Ishikawa (cell line): ENCODE measurements around the gene BOK.
A peak's percentile ranks its signal among the peaks of the same experiment; 100 is the strongest.

Source experiments
- CEBPB ChIP-seq: IDR thresholded peaks from 2 replicates; pipeline ENCODE4 v1.6.1; 2012
- CREB1 ChIP-seq: IDR thresholded peaks from 2 replicates; pipeline ENCODE4 v1.6.1; 2012; ENCODE audit warnings: low read depth
- EGR1 ChIP-seq: IDR thresholded peaks from 2 replicates; pipeline ENCODE4 v1.6.1; 2012
- EP300 ChIP-seq: IDR thresholded peaks from 2 replicates; pipeline ENCODE4 v1.6.1; 2012; ENCODE audit warnings: borderline replicate concordance
- FOXM1 ChIP-seq: IDR thresholded peaks from 2 replicates; pipeline ENCODE4 v1.6.1; 2012; ENCODE audit warnings: low read depth, borderline replicate concordance
- NFIC ChIP-seq: IDR thresholded peaks from 2 replicates; pipeline ENCODE4 v1.6.1; 2012
- RAD21 ChIP-seq: IDR thresholded peaks from 2 replicates; pipeline ENCODE4 v1.6.1; 2012; ENCODE audit warnings: low read depth
- TAF1 ChIP-seq: IDR thresholded peaks from 2 replicates; pipeline ENCODE4 v1.6.1; 2012; ENCODE audit warnings: low read depth, mild to moderate bottlenecking
- TCF12 ChIP-seq: IDR thresholded peaks from 2 replicates; pipeline ENCODE4 v1.6.1; 2012; ENCODE audit warnings: low read depth
- TEAD4 ChIP-seq: IDR thresholded peaks from 2 replicates; pipeline ENCODE4 v1.6.1; 2012
- YY1 ChIP-seq: IDR thresholded peaks from 2 replicates; pipeline ENCODE4 v1.6.1; 2012; ENCODE audit warnings: low read depth
- ZBTB7A ChIP-seq: IDR thresholded peaks from 2 replicates; pipeline ENCODE4 v1.6.1; 2012; ENCODE audit warnings: low read depth
- TF ChIP-seq, protein P1 (sequence below): IDR thresholded peaks from 2 replicates; pipeline ENCODE4 v1.6.1; 2012; ENCODE audit warnings: low read depth, mild to moderate bottlenecking
- TF ChIP-seq, protein P2 (sequence below): IDR thresholded peaks from 2 replicates; pipeline ENCODE4 v1.6.1; 2012
- TF ChIP-seq, protein P3 (sequence below): IDR thresholded peaks from 2 replicates; pipeline ENCODE4 v1.6.1; 2012

Gene BOK

DNA sequence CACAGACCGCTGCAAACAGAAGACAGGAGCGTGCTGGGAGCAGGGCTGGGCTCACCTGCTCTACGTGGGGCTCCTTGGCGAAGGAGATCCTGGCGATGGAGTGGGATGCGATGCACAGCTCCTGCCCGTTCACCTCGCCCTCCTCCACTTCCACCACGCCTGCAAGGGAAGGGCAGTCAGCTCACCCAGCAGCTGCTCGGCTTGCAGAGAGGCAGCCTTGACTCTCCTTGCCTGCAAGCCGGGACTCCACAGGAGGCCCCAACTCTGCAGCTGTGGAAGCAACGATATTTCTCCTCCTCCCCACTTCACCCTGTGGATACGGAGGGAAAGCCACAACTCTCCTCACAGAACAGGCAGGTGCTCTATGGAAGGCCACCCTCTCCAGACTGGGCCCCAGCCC is 43.3 kb downstream of the BOK start:
- TF ChIP-seq NFIC (no peak), FOXM1 (no peak), TAF1 (no peak)

DNA sequence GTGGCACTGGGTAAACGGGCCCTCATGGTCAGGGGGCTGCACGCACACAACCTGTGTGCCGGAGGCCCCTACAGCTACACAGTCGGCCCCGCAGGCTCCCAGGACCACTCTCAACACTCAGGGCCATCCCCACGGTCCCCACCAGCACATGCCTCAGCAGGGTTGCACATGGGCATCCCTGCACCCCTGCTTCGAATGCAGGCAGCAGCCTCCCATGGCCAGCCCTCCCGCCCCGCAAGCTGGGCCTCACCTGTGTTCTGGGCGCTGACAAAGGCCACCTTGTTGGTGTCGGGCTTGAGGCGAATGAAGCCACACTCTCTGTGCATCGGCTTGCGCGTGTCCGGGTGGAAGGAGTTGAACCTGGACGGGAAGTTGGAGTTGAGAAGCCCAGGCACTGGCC is 44.2 kb downstream of the BOK start:
- no peak for TF ChIP-seq CREB1
- TF ChIP-seq EGR1, result no peak
- no peak for TF ChIP-seq FOXM1

DNA sequence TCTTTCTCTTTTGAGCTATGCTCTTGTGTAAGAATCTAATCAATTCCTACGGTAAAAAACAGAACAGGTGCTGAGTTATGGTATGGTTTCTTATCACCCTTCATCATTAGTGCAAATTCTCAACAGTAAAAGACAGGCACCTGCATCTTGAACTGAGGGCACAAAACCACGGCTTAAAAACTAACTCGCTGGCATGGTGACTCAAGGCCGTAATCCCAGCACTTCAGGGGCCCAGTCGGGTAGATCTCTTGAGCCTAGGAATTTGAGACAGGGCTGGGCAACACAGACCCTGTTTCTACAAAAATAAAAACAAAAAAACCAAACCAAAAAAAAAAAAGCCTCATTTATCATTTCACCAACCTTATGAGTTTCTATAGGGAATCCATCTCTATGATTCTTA is 45.1 kb downstream of the BOK start:
- no peak for TF ChIP-seq CEBPB
- TF ChIP-seq, protein P1, sequence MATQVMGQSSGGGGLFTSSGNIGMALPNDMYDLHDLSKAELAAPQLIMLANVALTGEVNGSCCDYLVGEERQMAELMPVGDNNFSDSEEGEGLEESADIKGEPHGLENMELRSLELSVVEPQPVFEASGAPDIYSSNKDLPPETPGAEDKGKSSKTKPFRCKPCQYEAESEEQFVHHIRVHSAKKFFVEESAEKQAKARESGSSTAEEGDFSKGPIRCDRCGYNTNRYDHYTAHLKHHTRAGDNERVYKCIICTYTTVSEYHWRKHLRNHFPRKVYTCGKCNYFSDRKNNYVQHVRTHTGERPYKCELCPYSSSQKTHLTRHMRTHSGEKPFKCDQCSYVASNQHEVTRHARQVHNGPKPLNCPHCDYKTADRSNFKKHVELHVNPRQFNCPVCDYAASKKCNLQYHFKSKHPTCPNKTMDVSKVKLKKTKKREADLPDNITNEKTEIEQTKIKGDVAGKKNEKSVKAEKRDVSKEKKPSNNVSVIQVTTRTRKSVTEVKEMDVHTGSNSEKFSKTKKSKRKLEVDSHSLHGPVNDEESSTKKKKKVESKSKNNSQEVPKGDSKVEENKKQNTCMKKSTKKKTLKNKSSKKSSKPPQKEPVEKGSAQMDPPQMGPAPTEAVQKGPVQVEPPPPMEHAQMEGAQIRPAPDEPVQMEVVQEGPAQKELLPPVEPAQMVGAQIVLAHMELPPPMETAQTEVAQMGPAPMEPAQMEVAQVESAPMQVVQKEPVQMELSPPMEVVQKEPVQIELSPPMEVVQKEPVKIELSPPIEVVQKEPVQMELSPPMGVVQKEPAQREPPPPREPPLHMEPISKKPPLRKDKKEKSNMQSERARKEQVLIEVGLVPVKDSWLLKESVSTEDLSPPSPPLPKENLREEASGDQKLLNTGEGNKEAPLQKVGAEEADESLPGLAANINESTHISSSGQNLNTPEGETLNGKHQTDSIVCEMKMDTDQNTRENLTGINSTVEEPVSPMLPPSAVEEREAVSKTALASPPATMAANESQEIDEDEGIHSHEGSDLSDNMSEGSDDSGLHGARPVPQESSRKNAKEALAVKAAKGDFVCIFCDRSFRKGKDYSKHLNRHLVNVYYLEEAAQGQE, result no peak
- no peak for TF ChIP-seq ZBTB7A
- TF ChIP-seq TAF1, result no peak
- TF ChIP-seq EP300, result no peak
- no peak for TF ChIP-seq YY1
- TF ChIP-seq, protein P2, sequence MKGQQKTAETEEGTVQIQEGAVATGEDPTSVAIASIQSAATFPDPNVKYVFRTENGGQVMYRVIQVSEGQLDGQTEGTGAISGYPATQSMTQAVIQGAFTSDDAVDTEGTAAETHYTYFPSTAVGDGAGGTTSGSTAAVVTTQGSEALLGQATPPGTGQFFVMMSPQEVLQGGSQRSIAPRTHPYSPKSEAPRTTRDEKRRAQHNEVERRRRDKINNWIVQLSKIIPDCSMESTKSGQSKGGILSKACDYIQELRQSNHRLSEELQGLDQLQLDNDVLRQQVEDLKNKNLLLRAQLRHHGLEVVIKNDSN, result no peak
- TF ChIP-seq FOXM1, result no peak
- TF ChIP-seq CREB1, result no peak
- no peak for TF ChIP-seq TEAD4
- no peak for TF ChIP-seq RAD21
- TF ChIP-seq NFIC, result no peak
- no peak for TF ChIP-seq EGR1
- TF ChIP-seq, protein P3, sequence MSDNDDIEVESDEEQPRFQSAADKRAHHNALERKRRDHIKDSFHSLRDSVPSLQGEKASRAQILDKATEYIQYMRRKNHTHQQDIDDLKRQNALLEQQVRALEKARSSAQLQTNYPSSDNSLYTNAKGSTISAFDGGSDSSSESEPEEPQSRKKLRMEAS, result no peak
- no peak for TF ChIP-seq TCF12

DNA sequence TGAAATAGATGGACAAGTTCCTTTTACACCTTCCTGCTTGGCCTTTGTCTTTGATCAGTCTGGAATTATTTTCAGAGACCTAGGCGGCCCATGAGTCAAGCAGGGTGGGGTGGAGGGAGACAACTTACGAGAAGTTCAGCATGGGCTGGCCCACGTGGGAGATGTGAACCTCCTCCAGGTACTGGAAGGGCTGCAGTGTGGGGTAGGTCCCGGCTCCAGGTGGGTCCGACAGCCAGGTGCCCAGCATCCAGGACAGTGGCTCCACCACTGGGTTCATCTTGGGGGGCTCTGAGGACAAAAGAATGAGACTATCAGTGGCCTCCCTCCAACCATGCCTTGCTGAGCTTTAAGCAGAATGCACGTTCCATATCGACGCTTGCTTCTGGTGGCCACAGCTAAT is 47.6 kb downstream of the BOK start:
- no peak for TF ChIP-seq ZBTB7A
- no peak for TF ChIP-seq RAD21
- TF ChIP-seq TAF1, result no peak

DNA sequence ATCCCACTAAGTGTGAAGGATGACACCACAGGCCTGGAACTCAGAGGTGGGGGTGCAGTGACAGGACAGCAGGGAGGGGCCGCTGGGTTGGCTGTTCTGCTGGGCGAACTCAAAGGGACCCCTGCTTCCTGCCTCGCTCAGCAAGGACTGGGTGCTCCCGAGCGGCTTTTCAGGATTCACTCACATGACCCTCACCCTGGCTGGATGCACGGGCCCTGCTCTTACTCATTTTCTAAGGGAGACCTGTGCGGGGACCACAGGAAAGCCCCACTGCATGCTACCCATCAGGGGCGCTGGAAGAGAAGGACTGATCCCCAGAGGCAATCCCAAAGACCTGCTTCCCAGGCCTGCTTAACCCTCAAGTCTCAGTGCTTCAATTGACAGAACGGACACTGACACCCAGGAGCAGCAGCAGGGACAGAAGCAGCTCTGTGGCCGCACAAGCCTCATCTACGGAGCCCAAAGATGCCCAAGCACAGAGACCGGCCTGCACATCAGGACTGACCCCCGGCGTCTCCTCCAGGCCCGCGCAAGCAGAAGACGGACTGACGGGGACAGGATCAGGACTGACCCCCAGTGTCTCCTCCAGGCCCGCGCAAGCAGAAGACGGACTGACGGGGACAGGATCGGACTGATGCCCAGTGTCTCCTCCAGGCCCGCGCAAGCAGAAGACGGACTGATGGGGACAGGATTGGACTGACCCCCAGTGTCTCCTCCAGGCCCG is 48.8 kb downstream of the BOK start:
- TF ChIP-seq EP300, result no peak
- no peak for TF ChIP-seq FOXM1
- TF ChIP-seq EGR1, result no peak
- no peak for TF ChIP-seq NFIC
- TF ChIP-seq TCF12, result no peak
- no peak for TF ChIP-seq TAF1

DNA sequence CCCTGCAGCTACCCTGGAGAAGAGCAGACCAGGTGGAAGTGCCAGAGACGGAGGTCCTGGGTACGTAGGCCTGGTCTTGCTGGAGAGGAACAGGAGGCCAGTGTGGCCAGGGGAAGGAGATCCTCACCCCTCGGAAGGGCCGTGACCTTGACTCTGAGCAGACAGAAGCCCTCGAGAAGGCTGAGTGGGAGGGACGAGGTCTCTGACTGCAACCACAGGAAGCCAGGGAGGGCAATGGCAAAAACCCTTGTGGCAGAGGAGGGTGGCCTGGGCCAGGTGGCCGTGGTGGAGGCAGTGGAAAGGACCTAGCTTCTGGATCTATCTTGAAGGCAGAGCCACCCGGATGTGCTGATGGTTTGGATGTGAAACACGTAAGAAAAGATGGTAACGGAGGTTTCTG is 50.3 kb downstream of the BOK start:
- TF ChIP-seq EGR1, result no peak
- TF ChIP-seq ZBTB7A, result no peak
- TF ChIP-seq, protein P1, result no peak

DNA sequence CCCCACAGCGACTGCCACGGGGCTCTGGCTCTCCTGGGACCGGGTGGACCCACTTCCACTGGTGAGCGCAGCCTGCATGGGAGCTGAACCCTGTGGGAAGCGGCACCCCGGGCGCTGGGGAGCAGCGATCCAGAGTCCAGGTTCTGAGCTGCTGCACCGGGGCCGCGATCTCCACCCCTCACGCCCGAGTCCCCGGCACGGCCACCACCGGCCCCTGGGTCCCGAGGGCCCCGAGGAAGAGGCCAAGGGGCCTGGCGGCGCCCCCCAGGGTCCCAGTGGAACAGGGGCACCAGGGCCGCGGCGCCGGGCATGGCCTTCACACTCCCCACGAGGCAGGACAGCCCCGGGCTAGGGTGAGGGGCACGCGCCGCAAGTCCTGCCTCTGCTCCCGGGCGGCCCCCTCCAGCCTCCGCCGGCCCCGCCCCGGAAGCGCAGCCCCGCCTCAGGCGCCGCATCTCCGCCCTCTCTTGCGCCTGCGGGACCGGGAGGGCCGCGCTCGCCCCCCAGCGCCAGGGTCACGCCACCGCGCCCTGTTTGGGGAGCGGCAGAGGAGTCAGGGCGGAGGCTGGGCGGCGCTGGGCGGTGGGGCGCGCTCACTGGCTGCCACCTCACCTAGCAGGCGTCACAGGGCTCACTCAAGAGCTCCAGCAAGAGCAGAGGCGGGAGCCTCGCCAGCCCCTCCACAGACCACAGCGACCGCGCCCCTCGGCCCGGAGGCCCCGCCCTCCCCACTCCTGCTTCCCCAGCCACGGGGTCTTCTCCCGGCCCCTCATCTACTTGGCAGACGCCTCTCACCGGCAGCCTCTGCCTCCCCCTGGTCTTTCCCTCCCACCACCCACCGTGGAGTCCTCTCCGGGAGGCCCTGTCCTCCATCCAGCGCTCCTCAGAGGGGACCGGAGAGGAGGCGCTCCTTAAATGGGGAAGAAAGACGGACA is 51.6 kb downstream of the BOK start:
- TF ChIP-seq RAD21, result peak; percentile 49; the same call in 1 of the 2 replicates
- no peak for TF ChIP-seq CEBPB
- no peak; the same call in 1 of the 2 replicates for TF ChIP-seq EP300
- no peak for TF ChIP-seq TEAD4
- 0 out of 2 replicates have a peak, but pooled peaks have one; percentile 19 for TF ChIP-seq CREB1
- TF ChIP-seq FOXM1, result no peak
- no peak for TF ChIP-seq YY1
- no peak; the same call in 1 of the 2 replicates for TF ChIP-seq TCF12
- no peak for TF ChIP-seq EGR1
- TF ChIP-seq, protein P3, result peak; percentile 64
- TF ChIP-seq, protein P1, result no peak
- TF ChIP-seq, protein P2, result no peak
- no peak for TF ChIP-seq NFIC
- no peak; the same call in 1 of the 2 replicates for TF ChIP-seq ZBTB7A
- 0 out of 2 replicates have a peak, but pooled peaks have one; percentile 36 for TF ChIP-seq TAF1
